Activated T-helper 2 cell treated with anti-CD3 and anti-CD28 coated beads, Interferon-gamma antibody, Interleukin-2, Interleukin-4, amounts not matched to agents 10 μg/mL and 5 μg/mL and 100 μg/mL, durations not matched to agents 14 hours and 24 hours and 36 hours (primary cell): ENCODE data around the gene MRPL17. TPM values are rescaled to one million over a fixed set of nuclear protein-coding genes. Genes with fewer than 3 reads are reported as not detected.

Experiments used
- DNase-seq: peaks from one replicate; pipeline ENCODE4 v3.0.0; 2021; ENCODE audit warnings: low spot score
- H3K27ac Mint-ChIP-seq: one replicate; pipeline ENCODE4 v1.8.0; 2021; ENCODE audit warnings: mixed read lengths
- H3K27me3 Mint-ChIP-seq: one replicate; pipeline ENCODE4 v1.8.0; 2021; ENCODE audit warnings: low read depth, mixed read lengths
- H3K36me3 Mint-ChIP-seq: one replicate; pipeline ENCODE4 v1.8.0; 2021; ENCODE audit warnings: low read depth, mixed read lengths
- H3K4me1 Mint-ChIP-seq: one replicate; pipeline ENCODE4 v1.8.0; 2021; ENCODE audit warnings: low read depth, mixed read lengths
- H3K4me3 Mint-ChIP-seq: one replicate; pipeline ENCODE4 v1.8.0; 2021; ENCODE audit warnings: low read depth, mild to moderate bottlenecking, moderate library complexity, mixed read lengths
- H3K9me3 Mint-ChIP-seq: one replicate; pipeline ENCODE4 v1.8.0; 2021; ENCODE audit warnings: mixed read lengths
- intact Hi-C: fragments of 100-400 bp; cut with micrococcal nuclease; formaldehyde crosslinking; loops from one replicate; pipeline ENCODE4 v1.15.1; 2023
- total RNA-seq: library from RNA; stranded (reverse); gene quantifications from 2 replicates; pipeline ENCODE4 v1.2.3, GENCODE V29; 2022

MRPL17 gene
- total RNA-seq, 1 donor from 2014 or later, result 108 TPM

- no peaks in the 10 kb centered on the region for H3K27me3 Mint-ChIP-seq
- H3K27ac Mint-ChIP-seq, result no peak overlapping the region
- no peak overlapping the region for H3K4me3 Mint-ChIP-seq
- intact Hi-C loops, result no loop called here
- no peaks in the 10 kb centered on the region for H3K36me3 Mint-ChIP-seq
- DNase-seq, result no peak
- peaks cover 9% of the 10 kb centered on the region for H3K4me1 Mint-ChIP-seq
- H3K9me3 Mint-ChIP-seq, result no peaks in the 10 kb centered on the region
Observed at GRCh38 chr11:6632116-6633073, 50.7 kb downstream of the MRPL17 start.

GRCh38 chr11:6631361-6631890 is 51.7 kb downstream of the MRPL17 start:
- no peak for DNase-seq
- Mint-ChIP-seq H3K4me1 (peaks cover 13% of the 10 kb centered on the region), H3K36me3 (no peaks in the 10 kb centered on the region), H3K27ac (no peak overlapping the region), H3K27me3 (no peaks in the 10 kb centered on the region), H3K4me3 (no peak overlapping the region), H3K9me3 (no peaks in the 10 kb centered on the region)
- intact Hi-C loops, result no loop called here

GRCh38 chr11:6630632-6631291 is 52.4 kb downstream of the MRPL17 start:
- Mint-ChIP-seq H3K9me3 (no peaks in the 10 kb centered on the region), H3K27ac (no peak overlapping the region), H3K27me3 (no peaks in the 10 kb centered on the region), H3K4me3 (no peak overlapping the region), H3K4me1 (peaks cover 13% of the 10 kb centered on the region), H3K36me3 (no peaks in the 10 kb centered on the region)
- no peak for DNase-seq
- intact Hi-C loops, result no loop called here

Other genes starting within 250 kb of the MRPL17 start
- gene HPX, start 242.4 kb downstream of the MRPL17 start, total RNA-seq, result 0.46 and 0.50 TPM in 2 replicates
- 3.6 and 6.8 TPM in 2 replicates for gene TRIM3, start 209.4 kb downstream of the MRPL17 start, total RNA-seq
- gene ARFIP2, start 202.0 kb downstream of the MRPL17 start, total RNA-seq, result 46.8 and 48.6 TPM in 2 replicates
- gene TIMM10B, start 201.8 kb downstream of the MRPL17 start, total RNA-seq, result 42.9 and 43.0 TPM in 2 replicates
- 27.5 and 28.8 TPM in 2 replicates for gene DNHD1, start 186.1 kb downstream of the MRPL17 start, total RNA-seq
- 29.4 and 30.1 TPM in 2 replicates for gene RRP8, start 79.7 kb downstream of the MRPL17 start, total RNA-seq
- 99.5 and 105 TPM in 2 replicates for gene ILK, start 79.6 kb downstream of the MRPL17 start, total RNA-seq
- 134 and 142 TPM in 2 replicates for gene TAF10, start 71.1 kb downstream of the MRPL17 start, total RNA-seq
- gene TPP1, start 63.9 kb downstream of the MRPL17 start, total RNA-seq, result 36.2 and 39.1 TPM in 2 replicates
- gene DCHS1, start 27.5 kb downstream of the MRPL17 start, total RNA-seq, result 0.51 and 0.57 TPM in 2 replicates
- 0.34 and 0.60 TPM in 2 replicates for gene OR2AG2, start 88.6 kb upstream of the MRPL17 start, total RNA-seq
- not detected in 2 replicates for gene OR2AG1, start 99.7 kb upstream of the MRPL17 start, total RNA-seq
- gene OR6A2, start 116.3 kb upstream of the MRPL17 start, total RNA-seq, result 0.32 and 0.53 TPM in 2 replicates
- gene OR10A5, start 162.3 kb upstream of the MRPL17 start, total RNA-seq, result not detected in 2 replicates
- 0.02 TPM in 1 of 2 replicates, not detected in the other for gene OR10A2, start 179.7 kb upstream of the MRPL17 start, total RNA-seq
- gene OR10A4, start 193.3 kb upstream of the MRPL17 start, total RNA-seq, result not detected in 2 replicates
- 0.94 and 1.4 TPM in 2 replicates for gene OR2D2, start 209.2 kb upstream of the MRPL17 start, total RNA-seq
- gene OR2D3, start 237.7 kb upstream of the MRPL17 start, total RNA-seq, result not detected in 2 replicates
- 5.1 and 6.7 TPM in 2 replicates for gene ZNF215, start 243.1 kb upstream of the MRPL17 start, total RNA-seq